ENCODE data around the gene RNF113B.

Gene RNF113B

DNA sequence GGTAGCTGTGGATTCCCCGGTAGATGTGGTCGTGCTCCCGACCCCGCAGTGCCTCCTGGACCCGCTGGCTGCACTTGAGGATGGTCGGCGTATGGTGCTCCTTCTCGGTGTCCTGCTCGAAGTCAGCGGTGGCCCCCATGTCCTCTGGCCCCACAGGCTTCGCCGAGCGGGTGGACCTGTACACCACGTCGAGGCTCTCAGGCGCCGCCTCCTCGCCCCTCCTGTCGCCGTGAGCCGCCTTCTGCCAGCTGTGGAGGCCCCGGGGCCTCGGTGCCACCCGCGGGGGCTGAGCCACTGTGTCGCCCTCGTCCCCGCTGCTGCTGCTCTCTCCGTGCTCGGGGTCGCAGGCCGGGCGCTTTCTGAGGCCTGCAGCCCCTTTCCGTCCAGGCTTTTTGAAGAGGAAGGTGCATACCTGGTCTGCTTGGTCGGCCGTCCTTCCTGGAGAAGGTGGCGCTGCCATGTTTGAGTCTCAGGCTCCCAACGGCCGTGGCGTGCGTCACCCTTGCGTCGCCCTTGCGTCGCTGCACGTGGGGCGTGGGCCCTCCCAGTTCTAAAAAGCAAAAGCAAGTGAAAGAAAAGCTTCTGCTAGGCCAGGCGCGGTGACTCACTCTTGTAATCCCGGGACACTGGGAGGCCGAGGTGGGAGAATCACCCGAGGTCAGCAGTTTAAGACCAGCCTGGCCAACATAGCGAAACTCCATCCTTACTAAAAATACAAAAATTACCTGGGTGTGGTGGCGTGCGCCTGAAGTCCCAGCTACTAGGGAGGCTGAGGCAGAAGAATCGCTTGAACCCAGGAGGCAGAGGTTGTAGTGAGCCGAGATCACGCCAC lies at the start of gene RNF113B:
RNF113B (minus strand) TSS at position 493 of the 832 bp plus-strand sequence; CDS start at position 460, 33 bp downstream.
- DNase-seq (ENCODE audit: low spot score) = no peak

DNA sequence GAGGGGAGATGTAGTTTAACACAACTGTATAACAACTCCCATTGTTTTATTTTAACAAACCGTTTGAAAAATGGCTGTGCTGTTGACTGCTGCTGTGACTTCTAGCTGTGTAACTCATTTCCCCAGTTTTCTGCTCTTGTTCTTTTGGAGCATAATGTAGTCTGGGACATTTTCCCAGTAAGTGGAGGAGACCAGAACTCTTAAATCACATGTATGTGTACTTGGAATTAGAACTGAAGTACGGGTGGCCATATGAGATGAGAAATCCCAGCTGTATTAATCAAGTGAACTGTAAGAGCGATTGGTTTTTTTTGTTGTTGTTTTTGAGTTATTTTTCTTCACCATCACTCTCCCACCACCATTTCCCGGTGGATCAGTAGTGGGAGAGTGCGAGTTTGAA lies 49.4 kb upstream of the RNF113B start:
- no peak for DNase-seq (ENCODE audit: low spot score)

DNA sequence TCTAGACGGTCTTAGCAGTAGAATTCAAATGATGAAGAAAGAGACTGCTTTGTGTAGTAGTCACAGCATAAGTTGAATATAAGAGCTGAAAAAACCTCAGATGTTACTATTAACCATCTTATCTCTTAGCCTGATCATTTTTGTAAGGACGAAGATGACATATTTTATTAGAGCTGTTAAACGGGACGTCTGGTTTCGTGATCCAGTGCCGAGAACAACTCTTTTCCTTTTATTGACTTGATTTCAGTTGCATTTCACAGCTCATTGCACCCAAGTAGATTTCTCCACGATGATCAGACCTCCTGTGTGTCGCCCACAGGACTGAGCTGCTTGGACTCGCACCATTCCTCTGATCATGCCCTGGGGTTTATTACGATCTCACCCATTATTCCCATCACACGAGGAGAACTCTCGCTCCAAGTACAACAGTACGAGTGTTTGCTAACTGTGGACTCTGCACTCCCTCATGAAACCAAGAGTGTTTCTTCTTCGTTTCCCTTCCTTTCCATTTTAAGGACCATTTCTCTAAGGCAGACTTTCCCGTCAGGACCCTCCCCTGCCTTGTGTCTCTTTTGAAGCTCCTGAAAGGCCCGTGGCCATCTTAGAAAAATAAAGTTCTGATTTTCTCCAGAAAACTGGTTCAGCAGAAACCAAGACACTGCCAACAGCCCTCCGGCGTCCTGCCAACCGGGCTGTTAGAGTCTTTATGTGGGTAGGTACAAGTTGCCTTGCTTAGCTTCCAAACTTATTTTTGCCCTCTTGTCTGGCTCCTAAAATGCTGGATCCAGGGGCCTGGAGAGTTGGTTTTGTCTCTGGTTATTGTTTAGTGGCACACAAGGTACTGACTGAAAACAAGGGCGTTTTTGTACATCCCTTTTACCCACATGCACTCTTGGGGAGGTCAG lies 48.2 kb upstream of the RNF113B start:
- no peak for DNase-seq (ENCODE audit: low spot score)

DNA sequence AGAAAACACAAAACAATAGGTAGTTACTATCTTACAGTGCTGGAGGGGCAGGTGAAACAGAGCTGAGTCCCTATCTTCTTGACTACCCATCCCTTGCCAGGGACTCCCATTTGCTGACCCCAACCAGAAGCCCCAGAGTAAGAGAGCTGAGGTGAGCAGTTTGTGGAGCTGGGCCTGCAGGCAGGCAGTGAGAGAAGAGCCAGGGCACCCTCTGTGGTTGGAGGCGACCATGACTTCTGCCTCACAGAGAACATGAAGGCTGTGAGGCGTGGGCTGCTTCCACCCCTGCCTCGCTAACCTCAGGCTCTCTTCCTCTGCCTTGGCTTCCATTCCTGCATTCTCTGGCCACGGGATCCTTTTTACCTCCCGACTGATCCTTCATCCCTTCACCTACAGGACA lies 47.5 kb upstream of the RNF113B start:
- no peak for DNase-seq (ENCODE audit: low spot score)

DNA sequence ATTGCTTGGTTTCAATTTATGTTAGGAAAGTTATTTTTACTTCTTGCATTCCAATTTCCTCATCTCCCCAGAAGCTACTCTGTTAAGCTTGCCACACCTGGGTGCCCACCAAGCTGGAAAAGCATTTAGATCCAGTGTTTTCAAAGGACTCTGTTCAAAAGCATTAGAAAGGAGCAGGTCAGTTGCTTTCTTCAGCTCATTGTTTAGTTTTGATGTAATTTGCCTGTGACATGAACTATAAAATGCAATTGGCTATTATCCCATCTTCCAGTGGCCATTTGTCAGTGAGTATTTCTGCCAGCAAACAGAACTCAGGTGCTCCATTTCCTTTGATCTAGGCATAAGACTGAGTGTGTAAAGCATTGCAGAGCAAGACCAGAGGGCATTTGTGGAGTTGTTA lies 46.7 kb upstream of the RNF113B start:
- DNase-seq (ENCODE audit: low spot score) = no peak

DNA sequence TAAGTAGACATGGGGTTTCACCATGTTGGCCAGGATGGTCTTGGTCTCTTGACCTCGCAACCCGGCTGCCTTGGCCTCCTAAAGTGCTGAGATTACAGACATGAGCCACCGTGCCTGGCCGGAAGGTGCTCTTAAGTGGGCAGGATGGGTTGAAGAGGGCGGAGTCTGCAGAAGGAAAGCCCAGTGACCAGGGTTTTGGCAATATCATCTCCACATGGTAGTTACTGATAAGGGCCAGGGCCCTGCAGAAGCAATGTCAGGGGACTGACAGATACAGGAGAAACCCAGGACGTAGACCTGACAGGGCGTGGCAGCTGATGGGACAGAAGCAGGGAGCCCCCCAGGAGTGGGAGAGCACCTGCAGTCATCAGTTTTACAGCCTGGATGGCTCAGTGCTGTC lies 45.7 kb upstream of the RNF113B start:
- DNase-seq (ENCODE audit: low spot score) = no peak

DNA sequence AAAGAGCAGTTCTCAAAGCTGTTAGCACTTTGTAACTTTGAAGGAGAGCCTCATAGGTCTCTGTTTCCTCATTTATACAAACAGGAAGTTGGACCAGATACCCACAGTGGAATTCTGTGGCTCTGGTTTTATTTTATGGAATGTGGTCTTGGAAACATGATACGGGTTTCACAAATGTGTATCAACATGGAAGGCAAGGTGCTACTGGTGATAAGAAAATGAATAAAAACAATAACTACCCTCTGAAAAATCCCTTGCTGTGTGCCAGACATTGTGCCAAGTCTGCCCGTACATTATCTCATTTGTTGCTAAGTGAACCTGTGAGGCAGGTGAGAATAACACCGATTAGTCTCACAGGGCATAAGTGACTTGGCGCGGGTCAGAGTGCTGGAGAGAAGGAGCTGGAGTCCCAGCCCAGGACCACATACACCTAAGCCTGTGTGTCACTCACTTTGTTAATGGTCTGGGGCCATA lies 45.0 kb upstream of the RNF113B start:
- peak; percentile 47 for DNase-seq (ENCODE audit: low spot score)

DNA sequence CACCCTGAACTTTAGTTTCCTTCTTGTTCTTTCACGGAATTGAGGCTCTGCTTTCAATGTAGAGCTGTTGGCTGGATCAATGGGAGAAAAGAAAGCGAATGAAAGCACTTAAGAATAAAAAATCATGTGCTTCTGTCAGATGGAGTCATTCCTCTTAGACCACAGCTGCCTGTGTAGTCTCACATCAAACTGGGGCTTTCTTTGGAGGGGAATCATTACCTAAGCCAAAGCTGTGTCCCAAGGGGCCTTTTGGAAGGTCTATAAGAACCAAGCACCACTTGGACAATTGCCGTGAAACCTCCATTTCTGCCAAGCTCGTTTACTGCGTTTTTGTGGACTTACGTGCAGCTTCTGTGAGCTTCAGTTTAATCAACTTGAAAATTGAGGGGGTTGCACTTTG lies 44.2 kb upstream of the RNF113B start:
- DNase-seq (ENCODE audit: low spot score) = no peak

DNA sequence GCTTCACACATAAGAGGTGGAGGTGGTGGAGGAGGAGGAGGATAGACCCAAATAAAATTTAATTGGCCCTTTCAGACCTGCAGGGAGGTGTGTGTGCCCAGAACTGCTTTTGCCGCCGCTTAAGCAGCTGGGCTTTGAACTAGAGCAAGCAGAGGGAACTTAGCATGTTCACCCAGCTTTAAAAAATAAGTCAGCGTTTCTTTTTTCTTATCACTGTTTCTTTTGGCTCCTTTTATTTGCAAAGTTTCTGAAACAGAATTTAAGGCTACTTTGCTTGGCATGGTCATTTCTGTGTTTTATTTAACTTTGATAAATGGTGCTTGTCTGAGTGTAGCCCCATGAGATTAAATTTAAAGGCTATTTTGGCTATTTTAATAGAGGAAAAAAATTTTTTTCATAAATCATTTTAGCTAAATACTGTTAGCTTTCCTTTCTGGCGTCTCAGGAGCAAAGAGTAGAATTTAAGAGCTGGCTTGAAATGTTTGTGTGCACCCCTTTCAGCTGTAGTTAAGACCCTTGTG lies 43.3 kb upstream of the RNF113B start:
- no peak for DNase-seq (ENCODE audit: low spot score)

DNA sequence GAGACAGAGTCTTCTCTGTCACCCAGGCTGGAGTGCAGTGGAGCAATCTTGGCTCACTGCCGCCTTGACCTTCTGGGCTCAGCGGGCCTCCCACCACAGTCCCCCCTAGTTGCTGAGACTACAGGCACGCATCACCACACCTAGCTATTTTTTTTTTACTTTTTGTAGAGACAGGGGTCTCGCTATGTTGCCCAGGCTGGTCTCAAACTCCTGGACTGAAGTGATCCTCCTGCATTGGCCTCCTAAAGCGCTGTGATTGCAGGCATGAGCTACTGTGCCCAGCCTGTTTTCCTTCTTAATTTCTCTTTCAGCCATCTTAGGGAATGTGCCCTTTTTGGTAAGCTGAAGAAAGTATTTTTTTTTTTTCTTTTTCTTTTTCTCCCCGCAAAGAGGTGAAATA lies 42.6 kb upstream of the RNF113B start:
- DNase-seq (ENCODE audit: low spot score) = no peak

DNA sequence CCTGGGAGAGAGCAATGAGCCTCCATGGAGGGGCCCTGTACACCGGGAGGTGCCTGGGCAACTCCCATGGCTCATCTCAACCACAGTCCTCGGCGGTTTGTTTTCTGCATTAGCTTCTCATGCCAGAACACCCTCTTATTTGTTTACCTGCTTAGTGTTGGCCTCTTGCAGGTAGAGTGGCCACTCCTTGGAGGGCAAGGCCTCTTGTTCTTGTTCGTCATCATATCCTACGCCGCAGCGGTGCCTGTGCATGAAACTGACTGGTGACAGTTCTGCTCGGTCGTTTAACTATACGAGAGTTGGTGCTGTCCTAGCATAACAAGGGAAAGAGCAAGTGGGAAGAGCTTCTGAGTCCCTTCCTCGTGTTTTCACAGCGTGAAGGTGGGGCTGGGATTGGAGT lies 40.5 kb upstream of the RNF113B start:
- no peak for DNase-seq (ENCODE audit: low spot score)

DNA sequence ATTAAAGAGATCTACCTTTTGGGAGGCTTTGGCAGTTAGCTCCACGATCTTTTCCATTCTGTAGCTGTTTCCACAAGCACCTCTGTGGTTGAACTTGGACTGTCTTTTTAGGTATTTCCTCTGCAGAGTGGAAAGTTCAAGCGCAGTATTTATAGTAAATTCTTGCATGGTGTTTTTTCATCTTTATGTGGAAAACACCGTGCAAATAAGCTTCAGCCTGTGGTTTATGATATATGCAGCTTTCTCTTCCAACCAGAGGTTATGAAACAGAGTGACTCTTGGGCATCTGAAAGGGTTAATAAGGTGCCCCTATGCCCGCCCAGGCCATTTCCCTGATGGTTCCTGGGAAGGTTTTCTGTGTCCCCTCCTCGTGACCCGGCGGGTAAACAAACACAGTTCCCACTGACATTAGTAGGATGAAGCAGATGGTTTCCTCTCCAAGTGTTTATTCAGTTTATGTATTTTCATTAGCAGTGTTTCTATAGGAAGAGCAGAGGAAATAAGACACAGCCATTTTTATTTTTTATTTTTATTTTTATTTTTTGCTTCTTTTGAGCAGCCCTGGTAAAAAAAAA lies 39.7 kb upstream of the RNF113B start:
- no peak for DNase-seq (ENCODE audit: low spot score)

DNA sequence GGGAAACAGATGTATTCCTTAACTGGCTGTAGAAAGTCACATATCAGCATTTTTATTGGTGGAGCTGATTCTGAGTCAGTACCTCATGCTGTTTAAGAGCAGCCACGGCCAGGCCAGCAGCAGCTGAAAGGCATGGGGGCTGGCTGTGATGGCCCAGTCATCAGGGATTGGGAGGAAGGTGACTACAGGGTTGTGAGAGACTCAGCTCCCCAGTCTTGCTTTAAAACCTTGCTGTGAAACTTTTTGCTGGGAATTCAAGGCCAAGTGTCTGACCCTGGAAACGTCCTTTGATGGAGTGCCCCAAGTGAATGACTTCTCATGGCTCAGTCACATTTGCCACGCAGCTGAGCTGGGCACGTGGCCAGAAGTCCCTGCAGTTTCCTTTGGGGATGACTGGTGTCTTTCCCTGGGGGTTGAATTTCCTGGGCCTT lies 39.1 kb upstream of the RNF113B start:
- peak; percentile 90 for DNase-seq (ENCODE audit: low spot score)

DNA sequence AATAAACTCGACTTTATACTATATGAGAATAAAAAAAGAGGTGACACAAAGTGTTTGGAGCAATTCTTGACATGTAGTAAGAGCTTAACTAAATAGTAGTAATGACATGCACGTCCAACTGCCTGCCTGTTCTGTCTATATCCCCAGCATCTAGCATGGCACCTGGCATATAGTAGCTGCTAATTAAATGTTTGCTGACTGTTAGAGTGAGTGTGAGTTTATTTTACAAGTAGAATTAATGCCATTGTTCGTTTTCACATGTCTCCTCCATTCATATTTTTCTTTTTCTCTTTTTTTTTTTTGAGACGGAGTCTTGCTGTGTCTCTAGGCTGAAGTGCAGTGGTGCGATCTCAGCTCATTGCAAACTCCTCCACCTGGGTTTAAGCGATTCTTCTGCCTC lies 38.4 kb upstream of the RNF113B start:
- no peak for DNase-seq (ENCODE audit: low spot score)

DNA sequence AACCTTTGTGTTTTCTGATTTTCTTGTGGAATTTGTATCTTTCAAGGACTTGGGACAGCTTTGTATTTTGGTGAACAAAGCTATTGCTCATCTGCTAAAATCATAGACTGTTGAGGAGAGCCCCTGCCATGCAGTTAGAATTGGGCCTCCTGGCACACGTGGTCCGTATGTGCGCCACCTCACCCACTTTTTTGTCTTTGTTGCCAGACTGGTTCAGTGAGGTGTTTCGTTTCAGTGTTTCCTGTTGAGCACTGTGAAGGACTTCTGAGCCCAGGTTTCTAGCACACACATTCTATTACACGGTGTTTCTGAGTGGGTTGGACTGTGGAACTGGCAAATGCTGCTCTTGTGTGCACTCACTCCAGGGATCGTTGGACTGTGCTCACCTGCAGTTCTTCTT lies 37.6 kb upstream of the RNF113B start:
- no peak for DNase-seq (ENCODE audit: low spot score)

DNA sequence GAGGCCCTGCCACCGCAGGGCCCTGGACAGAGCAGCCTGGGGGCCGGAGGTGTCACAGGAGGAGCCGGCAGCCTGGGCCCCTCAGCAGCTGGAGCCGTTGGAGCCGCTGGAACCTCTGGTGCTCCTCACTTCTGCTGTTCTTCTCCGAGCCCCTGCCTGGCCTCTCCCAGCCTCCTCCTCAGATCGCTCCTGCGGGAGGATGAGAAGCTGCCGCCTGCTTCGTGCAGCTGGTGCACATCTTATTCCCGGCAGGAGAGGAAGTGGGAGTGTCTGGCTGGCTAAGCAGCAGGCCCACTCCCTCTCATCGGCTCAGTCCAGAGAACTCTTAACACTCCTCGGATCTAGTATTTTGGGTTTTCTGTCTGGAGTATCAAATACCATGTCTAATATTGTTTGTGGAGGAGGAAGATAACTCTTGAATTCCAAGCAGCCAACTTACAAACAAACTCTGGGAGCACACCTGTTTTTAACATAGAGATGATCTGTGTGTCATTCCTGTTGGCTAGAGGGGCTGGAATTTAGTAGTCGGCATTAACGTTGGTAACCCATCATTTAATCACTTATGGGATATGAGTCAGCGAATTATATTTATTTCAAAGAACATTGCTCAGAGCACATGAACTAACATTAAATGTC lies 37.1 kb upstream of the RNF113B start:
- DNase-seq (ENCODE audit: low spot score) = peak; percentile 31

DNA sequence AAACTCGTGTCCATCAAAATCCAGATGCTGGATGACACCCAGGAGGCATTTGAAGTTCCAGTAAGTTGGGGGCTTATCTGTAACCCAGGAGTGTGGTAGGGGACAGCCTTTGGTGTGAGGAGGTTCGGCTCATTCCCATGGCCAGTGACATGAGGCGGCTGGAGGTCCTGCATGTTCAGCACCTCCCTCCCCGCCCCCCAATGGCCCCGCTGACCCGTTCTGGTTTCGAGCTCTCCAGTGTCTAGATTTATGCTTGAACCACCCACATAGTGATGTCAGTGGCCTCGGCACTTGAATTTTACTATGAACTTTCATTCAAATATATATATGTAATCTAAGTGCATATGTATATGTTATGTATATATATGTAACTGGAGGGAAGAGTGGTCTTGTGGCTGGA lies 36.3 kb upstream of the RNF113B start:
- no peak for DNase-seq (ENCODE audit: low spot score)

DNA sequence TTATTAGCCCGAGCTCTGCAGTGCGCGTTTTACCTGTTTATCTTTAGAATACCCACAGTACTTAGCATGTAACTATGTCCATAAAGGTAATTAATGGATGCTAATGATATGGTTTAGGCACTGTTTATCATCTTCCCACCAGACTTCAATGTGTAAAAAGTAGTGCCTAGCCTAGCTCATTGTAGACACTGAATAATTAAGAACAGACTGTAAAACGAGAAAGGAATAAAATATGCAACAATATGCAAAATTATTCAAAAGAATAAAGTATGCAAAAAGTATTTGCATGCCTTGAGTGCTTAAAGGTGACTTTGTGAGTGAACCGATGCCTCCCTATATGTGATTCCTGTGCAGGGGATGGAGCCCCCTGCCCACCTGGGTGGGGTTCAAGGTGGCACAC lies 35.7 kb upstream of the RNF113B start:
- no peak for DNase-seq (ENCODE audit: low spot score)

DNA sequence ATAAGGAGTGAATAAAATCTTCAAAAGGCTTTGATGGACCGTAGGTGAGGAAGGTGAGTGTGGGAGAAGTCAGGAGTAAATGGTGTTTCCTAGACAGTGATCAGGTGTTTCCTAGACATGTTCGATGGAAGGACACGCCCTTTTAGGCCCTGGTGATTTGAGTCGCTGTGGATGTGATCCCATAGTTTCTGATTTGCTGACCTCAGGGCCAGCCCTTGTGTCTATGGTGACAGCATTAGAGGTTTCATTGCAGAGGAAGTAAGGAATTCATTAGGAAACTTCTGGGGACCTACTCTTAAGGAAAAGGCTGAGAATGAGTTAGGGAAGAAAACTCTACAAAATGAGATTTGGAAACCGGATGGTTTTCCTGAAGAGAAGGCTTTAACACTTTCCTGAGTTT lies 31.5 kb upstream of the RNF113B start:
- DNase-seq (ENCODE audit: low spot score) = no peak

DNA sequence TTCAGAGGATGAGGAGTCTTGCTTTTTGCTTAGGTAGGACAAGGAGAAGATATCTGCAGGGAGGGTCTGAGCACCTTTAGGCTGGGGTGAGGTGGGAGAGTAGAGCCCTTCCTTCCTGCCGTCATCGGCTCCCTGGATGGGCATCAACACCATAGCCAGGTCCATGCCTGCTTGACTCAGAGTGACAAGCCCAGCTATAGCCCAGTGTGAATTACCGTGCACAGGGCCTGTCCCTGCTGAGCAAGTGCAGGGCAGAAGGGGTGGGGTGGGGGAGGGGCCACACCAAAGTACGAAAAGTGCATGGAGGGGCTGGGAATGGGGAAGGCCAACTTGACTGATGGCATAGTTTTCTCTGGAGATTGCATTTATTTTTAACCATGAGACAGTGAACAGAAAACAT lies 30.3 kb upstream of the RNF113B start:
- no peak for DNase-seq (ENCODE audit: low spot score)

DNA sequence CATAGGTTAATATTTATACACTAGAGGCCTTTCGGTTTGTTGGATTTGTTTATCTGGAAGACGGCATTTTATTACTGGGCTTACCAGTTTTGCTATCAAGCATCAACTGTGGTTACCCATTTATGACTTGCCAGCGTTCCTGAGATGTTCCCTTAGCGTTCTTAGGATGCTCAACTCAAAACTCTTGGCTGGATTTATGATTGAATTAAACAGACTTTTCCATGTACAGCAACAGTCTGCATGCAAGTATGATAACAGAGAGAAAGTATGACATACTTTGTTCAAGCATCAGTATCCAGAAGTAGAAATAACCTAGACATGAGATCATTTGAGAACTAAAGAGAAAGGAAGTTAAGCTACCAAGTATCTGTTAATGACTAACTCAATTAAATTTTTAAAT lies 29.9 kb upstream of the RNF113B start:
- DNase-seq (ENCODE audit: low spot score) = peak; percentile 78

DNA sequence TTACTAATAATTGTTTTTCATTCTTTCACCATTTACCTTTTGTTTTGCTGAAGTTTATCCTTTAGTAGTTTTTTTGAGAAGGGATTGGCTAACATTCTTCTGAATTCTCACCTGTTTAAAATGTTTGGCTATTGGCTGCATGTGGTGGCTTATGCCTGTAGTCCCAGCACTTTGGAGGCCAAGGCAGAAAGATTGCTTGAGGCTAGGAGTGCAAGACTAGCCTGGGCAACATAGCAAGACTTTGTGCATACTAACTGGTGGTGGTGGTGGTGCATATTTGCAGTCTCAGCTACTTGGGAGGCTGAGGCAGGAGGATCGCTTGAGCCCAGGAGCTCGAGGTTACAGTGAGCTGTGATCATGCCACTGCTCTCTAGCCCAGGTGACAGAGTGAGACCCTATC lies 27.5 kb upstream of the RNF113B start:
- DNase-seq (ENCODE audit: low spot score) = no peak

All from AG08395 (cell line).